ENCODE measurements around the gene CCNK. TPM values are rescaled to one million over a fixed set of nuclear protein-coding genes. Genes with fewer than 3 reads are reported as not detected.

Gene CCNK
- total RNA-seq, 2 donors from 2014 or later = 22.6 to 42.2 TPM

DNA sequence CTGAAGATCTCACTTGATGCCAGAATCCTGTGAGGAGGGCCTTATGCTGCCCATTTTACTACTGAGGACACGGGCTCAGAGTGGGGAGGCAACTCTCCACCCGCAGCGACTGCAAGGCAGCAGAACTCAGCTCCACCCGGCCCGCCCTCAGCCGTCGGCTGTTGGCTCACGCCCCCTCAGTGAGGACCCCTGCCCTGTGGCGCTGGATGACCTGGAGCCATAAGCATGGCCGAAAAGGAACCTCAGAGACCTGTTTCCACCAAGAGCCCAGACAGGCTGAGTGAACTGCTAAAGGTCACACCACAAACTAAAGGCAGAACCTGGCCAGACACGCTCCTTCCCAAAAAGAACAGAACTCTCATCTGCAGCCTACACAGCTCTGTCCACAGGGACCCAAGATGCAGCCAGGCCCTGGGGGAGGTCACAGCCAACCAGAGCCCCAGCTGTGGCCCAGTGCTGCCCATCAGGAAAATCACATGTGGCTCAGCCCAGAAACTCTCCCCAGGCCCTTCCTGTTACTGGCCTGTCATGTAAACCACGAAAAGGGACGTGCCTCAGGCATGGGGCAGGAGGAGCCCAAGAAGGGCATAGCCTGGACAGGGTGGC is 32.8 kb downstream of the CCNK start:
- no peaks in the 10 kb centered on the region for H3K27me3 ChIP-seq (replicated peaks; ENCODE audit: insufficient read depth)
- no peaks in the 10 kb centered on the region for H3K4me1 ChIP-seq (ENCODE audit: control insufficient read depth in 1 of 2, low read depth in 2 of 2)

DNA sequence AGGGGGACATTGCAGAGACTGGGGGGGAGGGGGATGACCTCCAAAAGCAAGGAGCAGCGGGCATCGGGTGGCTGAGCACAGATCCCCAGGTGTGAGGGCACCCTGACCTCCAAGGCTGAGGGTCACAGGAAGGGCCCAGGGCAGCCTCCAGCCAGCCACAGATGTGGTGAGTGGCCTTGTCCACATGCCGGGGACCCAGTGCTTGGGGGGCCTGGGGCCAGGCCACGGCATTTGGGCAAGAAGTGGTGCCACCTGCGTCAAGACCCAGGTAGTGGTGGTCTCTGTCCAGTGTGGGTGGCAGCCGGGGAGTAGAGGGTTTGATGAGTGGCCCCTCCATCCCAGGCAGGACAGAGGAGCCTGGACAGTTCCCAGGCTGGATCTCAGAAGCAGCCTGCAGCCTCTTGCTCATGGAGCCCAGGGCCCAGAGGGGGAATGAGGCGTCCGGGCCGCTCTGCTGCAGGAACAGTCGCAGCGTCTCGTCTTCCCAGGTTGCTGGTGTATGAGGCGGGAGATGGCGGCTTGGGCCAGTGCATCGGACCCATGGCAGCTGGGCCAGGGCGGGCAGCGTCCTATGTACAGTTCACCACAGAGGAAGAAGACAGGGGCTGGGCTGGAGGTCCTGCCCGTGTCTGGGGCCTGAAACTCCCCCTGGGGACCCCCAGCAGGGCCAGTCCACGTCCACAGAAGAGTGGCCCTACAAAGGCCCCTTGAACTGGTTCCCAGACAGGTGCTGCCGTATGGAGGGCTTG is 33.5 kb downstream of the CCNK start:
- Histone ChIP-seq H3K27ac (no peak overlapping the region), H3K4me3 (no peak overlapping the region), H3K9me3 (no peaks in the 10 kb centered on the region), H3K27me3 (replicated peaks; ENCODE audit: insufficient read depth) (no peaks in the 10 kb centered on the region), H3K36me3 (peaks cover 6% of the 10 kb centered on the region), H3K4me1 (ENCODE audit: control insufficient read depth in 1 of 2, low read depth in 2 of 2) (no peaks in the 10 kb centered on the region)
- no peak for DNase-seq (ENCODE audit: low spot score)
- TF ChIP-seq, protein P1, sequence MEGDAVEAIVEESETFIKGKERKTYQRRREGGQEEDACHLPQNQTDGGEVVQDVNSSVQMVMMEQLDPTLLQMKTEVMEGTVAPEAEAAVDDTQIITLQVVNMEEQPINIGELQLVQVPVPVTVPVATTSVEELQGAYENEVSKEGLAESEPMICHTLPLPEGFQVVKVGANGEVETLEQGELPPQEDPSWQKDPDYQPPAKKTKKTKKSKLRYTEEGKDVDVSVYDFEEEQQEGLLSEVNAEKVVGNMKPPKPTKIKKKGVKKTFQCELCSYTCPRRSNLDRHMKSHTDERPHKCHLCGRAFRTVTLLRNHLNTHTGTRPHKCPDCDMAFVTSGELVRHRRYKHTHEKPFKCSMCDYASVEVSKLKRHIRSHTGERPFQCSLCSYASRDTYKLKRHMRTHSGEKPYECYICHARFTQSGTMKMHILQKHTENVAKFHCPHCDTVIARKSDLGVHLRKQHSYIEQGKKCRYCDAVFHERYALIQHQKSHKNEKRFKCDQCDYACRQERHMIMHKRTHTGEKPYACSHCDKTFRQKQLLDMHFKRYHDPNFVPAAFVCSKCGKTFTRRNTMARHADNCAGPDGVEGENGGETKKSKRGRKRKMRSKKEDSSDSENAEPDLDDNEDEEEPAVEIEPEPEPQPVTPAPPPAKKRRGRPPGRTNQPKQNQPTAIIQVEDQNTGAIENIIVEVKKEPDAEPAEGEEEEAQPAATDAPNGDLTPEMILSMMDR (IDR thresholded peaks at IDR 0.05) = no peak
- no peak for ATAC-seq (ENCODE audit: insufficient number of reproducible peaks, low FRiP score, low read depth)

More for the DNA sequence above, 32.8 kb downstream of the CCNK start:
- TF ChIP-seq, protein P1 (IDR thresholded peaks at IDR 0.05) = no peak
- no peak overlapping the region for H3K27ac ChIP-seq
- ATAC-seq (ENCODE audit: insufficient number of reproducible peaks, low FRiP score, low read depth) (no peak), DNase-seq (ENCODE audit: low spot score) (no peak)
- H3K4me3 ChIP-seq = no peak overlapping the region
- H3K9me3 ChIP-seq = no peaks in the 10 kb centered on the region
- H3K36me3 ChIP-seq = peaks cover 13% of the 10 kb centered on the region

DNA sequence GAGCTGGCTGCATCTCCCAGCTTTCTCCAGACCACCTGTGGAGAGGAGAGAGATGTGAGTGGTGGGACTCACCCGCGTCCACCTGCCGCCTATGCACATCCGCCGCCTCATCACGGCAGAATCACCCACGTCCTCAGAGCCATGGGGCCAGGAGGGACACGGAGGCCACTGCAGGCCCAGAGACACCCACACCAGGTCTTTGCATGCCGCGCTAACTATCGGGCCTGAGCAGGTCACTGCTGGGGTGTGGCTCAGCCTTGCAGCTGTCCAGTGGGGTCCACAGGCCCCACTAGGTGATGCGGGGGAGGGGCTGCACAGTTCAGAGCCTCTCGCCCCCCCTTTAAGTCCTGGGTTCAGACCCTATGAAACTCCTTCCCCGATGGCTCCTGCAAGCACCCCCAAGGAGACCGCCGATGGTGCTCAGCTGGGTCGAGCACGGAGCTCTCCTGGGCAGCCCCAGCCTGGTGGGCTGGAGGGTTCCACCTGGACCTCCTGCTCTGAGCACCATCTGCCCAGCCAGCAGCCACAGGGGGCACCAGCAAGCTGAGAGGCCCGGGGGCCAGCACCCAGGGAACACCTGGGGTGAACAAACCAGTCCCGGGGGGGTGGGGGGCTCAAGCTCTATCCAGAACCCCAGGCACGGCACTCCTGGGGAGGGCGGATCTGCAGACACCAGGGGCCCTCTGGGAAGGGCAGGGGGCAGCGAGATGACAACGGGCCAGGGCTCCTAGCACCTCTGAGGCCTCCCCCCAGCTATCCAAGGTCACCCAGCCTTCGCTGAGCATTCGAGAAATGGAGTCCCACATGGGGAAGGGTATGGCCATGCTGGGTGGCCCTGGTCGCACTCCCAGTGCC is 34.3 kb downstream of the CCNK start:
- TF ChIP-seq, protein P1 (IDR thresholded peaks at IDR 0.05) = no peak
- no peak for DNase-seq (ENCODE audit: low spot score)

DNA sequence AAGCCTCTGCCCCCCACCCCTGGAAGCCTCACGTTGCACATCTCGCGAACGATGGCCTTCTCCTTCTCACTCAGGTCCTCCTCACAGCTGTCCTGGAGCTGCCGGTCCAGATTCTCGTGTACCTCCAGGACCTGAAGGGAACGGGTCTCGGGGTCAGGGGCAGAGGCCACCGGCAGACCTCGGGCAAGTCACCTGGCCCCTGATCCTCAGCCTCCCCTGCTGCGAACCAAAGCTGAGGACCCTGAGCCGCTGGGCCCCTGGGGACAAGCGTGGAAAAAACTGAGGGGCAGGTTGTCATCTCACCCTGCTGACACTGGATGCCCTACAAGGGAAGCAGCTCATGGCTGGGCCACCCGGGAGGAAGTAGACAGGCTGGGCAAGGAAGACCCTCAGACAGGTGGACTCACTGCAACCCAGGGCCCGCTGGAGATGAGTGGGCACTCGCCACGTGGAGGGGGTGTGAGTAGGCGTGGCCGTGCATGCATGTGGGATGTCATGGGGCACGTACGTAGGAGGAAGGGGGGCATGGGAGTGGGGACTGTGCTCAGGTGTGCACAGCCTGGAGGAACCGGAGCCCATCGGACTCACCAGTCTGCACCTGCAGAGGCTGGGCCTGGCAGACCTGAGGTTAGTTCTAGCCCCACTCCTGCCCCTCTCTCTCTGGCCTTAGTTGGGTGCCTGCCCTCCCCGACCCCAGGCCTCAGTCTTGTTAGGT is 35.1 kb downstream of the CCNK start:
- ATAC-seq (ENCODE audit: insufficient number of reproducible peaks, low FRiP score, low read depth) (no peak), DNase-seq (ENCODE audit: low spot score) (no peak)
- Histone ChIP-seq H3K9me3 (no peaks in the 10 kb centered on the region), H3K27ac (no peak overlapping the region), H3K27me3 (replicated peaks; ENCODE audit: insufficient read depth) (no peaks in the 10 kb centered on the region), H3K4me1 (ENCODE audit: control insufficient read depth in 1 of 2, low read depth in 2 of 2) (no peaks in the 10 kb centered on the region), H3K36me3 (no peaks in the 10 kb centered on the region), H3K4me3 (no peak overlapping the region)
- TF ChIP-seq, protein P1 (IDR thresholded peaks at IDR 0.05) = no peak

More for the DNA sequence above, 34.3 kb downstream of the CCNK start:
- H3K4me3 ChIP-seq = no peak overlapping the region
- no peak overlapping the region for H3K27ac ChIP-seq
- no peaks in the 10 kb centered on the region for H3K27me3 ChIP-seq (replicated peaks; ENCODE audit: insufficient read depth)
- H3K36me3 ChIP-seq = peaks cover 5% of the 10 kb centered on the region
- ATAC-seq (ENCODE audit: insufficient number of reproducible peaks, low FRiP score, low read depth) = no peak
- H3K4me1 ChIP-seq (ENCODE audit: control insufficient read depth in 1 of 2, low read depth in 2 of 2) = no peaks in the 10 kb centered on the region
- no peaks in the 10 kb centered on the region for H3K9me3 ChIP-seq
